H9 (cell line): ENCODE data around the gene PAK6. TPM values are rescaled to one million over a fixed set of nuclear protein-coding genes. Genes with fewer than 3 reads are reported as not detected.

Source experiments
- DNase-seq: peaks from one replicate; pipeline ENCODE4 v3.0.0-alpha.2; 2017
- H2AFZ ChIP-seq: one replicate; pipeline ENCODE4 v1.6.1; 2013; ENCODE audit warnings: mild to moderate bottlenecking, low read length, control low read depth, moderate library complexity
- H2AK5ac ChIP-seq: 2 replicates; pipeline ENCODE4 v1.6.1; 2013; ENCODE audit warnings: low read length, control low read depth, mixed read lengths; ENCODE audit not compliant: insufficient read length
- H2BK120ac ChIP-seq: one replicate; pipeline ENCODE4 v1.6.1; 2013; ENCODE audit warnings: low read depth, mild to moderate bottlenecking, low read length, control low read depth, inconsistent platforms; ENCODE audit not compliant: poor library complexity, severe bottlenecking
- H2BK12ac ChIP-seq: 2 replicates; pipeline ENCODE4 v1.6.1; 2013; ENCODE audit warnings: low read length, control low read depth, mixed read lengths, low read depth; ENCODE audit not compliant: insufficient read length
- H2BK15ac ChIP-seq: 2 replicates; pipeline ENCODE4 v1.6.1; 2013; ENCODE audit warnings: low read depth, low read length, control low read depth
- H2BK20ac ChIP-seq: one replicate; pipeline ENCODE4 v1.6.1; 2013; ENCODE audit warnings: low read depth, mild to moderate bottlenecking, low read length, control low read depth, inconsistent platforms; ENCODE audit not compliant: poor library complexity, severe bottlenecking
- H2BK5ac ChIP-seq: 2 replicates; pipeline ENCODE4 v1.6.1; 2013; ENCODE audit warnings: low read length, control low read depth, mixed read lengths; ENCODE audit not compliant: insufficient read length
- H3K14ac ChIP-seq: 2 replicates; pipeline ENCODE4 v1.6.1; 2013; ENCODE audit warnings: low read length, control low read depth; ENCODE audit not compliant: insufficient read depth
- H3K18ac ChIP-seq: 2 replicates; pipeline ENCODE4 v1.6.1; 2013; ENCODE audit warnings: low read depth, mild to moderate bottlenecking, mixed read lengths, low read length, control low read depth; ENCODE audit not compliant: insufficient read length
- H3K23ac ChIP-seq: 2 replicates; pipeline ENCODE4 v1.6.1; 2013; ENCODE audit warnings: low read length, control low read depth, mixed read lengths, low read depth; ENCODE audit not compliant: insufficient read length
- H3K23me2 ChIP-seq: 2 replicates; pipeline ENCODE4 v1.6.1; 2013; ENCODE audit warnings: low read depth, mild to moderate bottlenecking, mixed read lengths, low read length, control low read depth; ENCODE audit not compliant: insufficient read length, poor library complexity, severe bottlenecking
- H3K27ac ChIP-seq: 2 replicates; pipeline ENCODE4 v1.5.1; 2013; ENCODE audit warnings: low read length, control low read depth, mixed read lengths, low read depth; ENCODE audit not compliant: insufficient read length
- H3K27me3 ChIP-seq: 2 replicates; pipeline ENCODE4 v1.6.1; 2013; ENCODE audit warnings: low read length, control low read depth, inconsistent platforms; ENCODE audit not compliant: insufficient read depth
- H3K4ac ChIP-seq: 2 replicates; pipeline ENCODE4 v1.6.1; 2013; ENCODE audit warnings: low read depth, mild to moderate bottlenecking, control low read depth, inconsistent platforms, low read length, moderate library complexity
- H3K4me1 ChIP-seq: 2 replicates; pipeline ENCODE4 v1.6.1; 2013; ENCODE audit warnings: low read length, control low read depth, inconsistent platforms; ENCODE audit not compliant: insufficient read depth
- H3K4me2 ChIP-seq: 2 replicates; pipeline ENCODE4 v1.6.1; 2013; ENCODE audit warnings: low read length, control low read depth, mixed read lengths; ENCODE audit not compliant: insufficient read length, insufficient read depth
- H3K56ac ChIP-seq: 2 replicates; pipeline ENCODE4 v1.6.1; 2013; ENCODE audit warnings: low read depth, mild to moderate bottlenecking, mixed read lengths, low read length, control low read depth; ENCODE audit not compliant: insufficient read length
- H3K79me1 ChIP-seq: 2 replicates; pipeline ENCODE4 v1.6.1; 2013; ENCODE audit warnings: low read depth, mild to moderate bottlenecking, moderate library complexity, low read length, control low read depth, inconsistent platforms; ENCODE audit not compliant: insufficient read depth, poor library complexity, severe bottlenecking
- H3K79me2 ChIP-seq: 2 replicates; pipeline ENCODE4 v1.6.1; 2013; ENCODE audit warnings: low read length, control low read depth, inconsistent platforms; ENCODE audit not compliant: insufficient read depth
- H3K9ac ChIP-seq: 2 replicates; pipeline ENCODE4 v1.6.1; 2013; ENCODE audit warnings: low read length, control low read depth, mixed read lengths; ENCODE audit not compliant: insufficient read length; ENCODE audit errors: extremely low read depth
- H3K9me3 ChIP-seq: one replicate; pipeline ENCODE4 v1.6.1; 2013; ENCODE audit warnings: low read depth, low read length, inconsistent platforms; ENCODE audit not compliant: control insufficient read depth
- H3T11ph ChIP-seq: one replicate; pipeline ENCODE4 v1.6.1; 2013; ENCODE audit warnings: mild to moderate bottlenecking, low read length, control low read depth, inconsistent platforms
- H4K20me1 ChIP-seq: one replicate; pipeline ENCODE4 v1.6.1; 2013; ENCODE audit not compliant: control insufficient read depth, insufficient read length, insufficient read depth
- H4K5ac ChIP-seq: 2 replicates; pipeline ENCODE4 v1.6.1; 2013; ENCODE audit warnings: low read depth, mild to moderate bottlenecking, mixed read lengths, low read length, control low read depth; ENCODE audit not compliant: insufficient read length
- H4K8ac ChIP-seq: replicated peaks from 2 replicates; pipeline ENCODE4 v1.6.1; 2013; ENCODE audit warnings: low read length, control low read depth, mixed read lengths, low read depth; ENCODE audit not compliant: insufficient read length
- H4K91ac ChIP-seq: 2 replicates; pipeline ENCODE4 v1.6.1; 2013; ENCODE audit warnings: low read depth, mild to moderate bottlenecking, moderate library complexity, mixed read lengths, low read length, control low read depth; ENCODE audit not compliant: insufficient read length
- H3K27ac Mint-ChIP-seq, 3 experiments: 2 replicates in 2 of 3; 3 replicates in 1 of 3; pipeline ENCODE4 v1.8.0; 2020 to 2021; ENCODE audit warnings: mixed read lengths in 3 of 3, mild to moderate bottlenecking in 1 of 3, moderate library complexity in 1 of 3
- H3K27me3 Mint-ChIP-seq: 2 replicates; pipeline ENCODE4 v1.8.0; 2021; ENCODE audit warnings: low read depth, mild to moderate bottlenecking, moderate library complexity, mixed read lengths
- H3K36me3 Mint-ChIP-seq, 3 experiments: 2 replicates in 2 of 3; 3 replicates in 1 of 3; pipeline ENCODE4 v1.8.0; 2020 to 2021; ENCODE audit warnings: low read depth in 3 of 3, mixed read lengths in 3 of 3; ENCODE audit not compliant: insufficient read depth in 1 of 3
- H3K4me1 Mint-ChIP-seq, 2 experiments: 2 replicates each; pipeline ENCODE4 v1.8.0; 2020; ENCODE audit warnings: mixed read lengths in 2 of 2
- H3K4me3 Mint-ChIP-seq, 2 experiments: 2 replicates in 1 of 2; 3 replicates in 1 of 2; pipeline ENCODE4 v1.8.0; 2020 to 2021; ENCODE audit warnings: mild to moderate bottlenecking in 2 of 2, mixed read lengths in 2 of 2, moderate library complexity in 1 of 2
- H3K9me3 Mint-ChIP-seq, 2 experiments: 2 replicates in 1 of 2; 3 replicates in 1 of 2; pipeline ENCODE4 v1.8.0; 2020; ENCODE audit warnings: mild to moderate bottlenecking in 2 of 2, mixed read lengths in 2 of 2, moderate library complexity in 1 of 2
- WGBS: extraction: QIAGEN DNeasy Blood & Tissue Kit; methylation state at CpG from one replicate; pipeline ENCODE4 v1.1.7; 2013; ENCODE audit warnings: missing lambda C conversion rate, low lambda C conversion rate, mixed read lengths; ENCODE audit not compliant: insufficient read length; ENCODE audit errors: extremely low coverage; 5-methylcytosine and 5-hydroxymethylcytosine counted together
- total RNA-seq: library from RNA; stranded (reverse); gene quantifications from 2 replicates; pipeline ENCODE4 v1.2.1, GENCODE V29; 2021
- TF ChIP-seq, protein P1 (sequence below): fragments of 200-600 bp; sonication (generic); conservative IDR thresholded peaks from 3 replicates; pipeline ENCODE4 v1.8.0; 2021; ENCODE audit warnings: antibody characterized with exemption, mild to moderate bottlenecking

Gene PAK6
- total RNA-seq, 1 experiment from 2014 or later: 7.4 TPM

DNA sequence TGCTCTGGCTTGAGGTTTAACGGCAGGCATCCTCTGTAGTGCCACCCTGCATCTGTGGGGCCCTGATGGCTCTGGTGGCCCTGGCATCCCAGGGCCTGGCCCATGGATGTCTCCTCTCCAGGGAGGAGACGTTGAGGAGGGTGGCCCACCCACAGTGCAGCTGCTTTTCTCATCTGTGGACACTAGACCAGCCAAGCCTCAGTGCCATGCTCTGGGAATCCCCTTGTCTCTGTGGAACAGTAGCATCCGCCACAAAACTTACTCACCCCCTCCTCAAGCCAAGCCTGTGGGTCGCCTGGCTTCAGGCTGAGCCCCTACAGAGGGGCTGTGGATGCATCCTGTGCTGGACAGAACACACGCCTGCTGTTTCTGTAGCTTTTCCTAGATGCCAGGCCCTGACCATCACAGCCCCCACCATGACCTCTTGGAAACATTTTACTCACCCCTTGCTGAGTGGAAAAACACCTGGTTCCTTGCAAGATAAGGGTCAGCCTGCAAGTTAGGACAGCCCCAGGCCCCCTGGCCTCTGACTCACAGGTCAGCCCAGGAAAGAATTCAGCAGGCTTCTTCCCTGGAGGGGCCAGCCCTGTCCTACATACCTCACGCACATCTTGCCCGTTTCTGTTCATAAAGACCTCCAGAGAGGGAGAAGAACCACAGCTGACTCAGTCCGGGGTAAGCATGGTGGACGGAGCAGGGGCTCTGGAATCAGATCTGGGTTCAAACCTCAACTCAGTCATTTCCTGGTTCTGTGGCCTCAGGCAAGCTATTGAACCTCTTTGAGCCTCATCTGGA, 19.0 kb downstream of the PAK6 start:
- H3K4me3 Mint-ChIP-seq: no peak overlapping the region
- no peak for DNase-seq
- no peak overlapping the region for H2BK15ac ChIP-seq
- WGBS: no CpG with 5 or more reads among the region's 9 CpGs
- no peak overlapping the region for H3K27ac ChIP-seq
- no peak overlapping the region for H2BK12ac ChIP-seq
- no peak overlapping the region for H3K23ac ChIP-seq
- no peak overlapping the region for H3K14ac ChIP-seq
- H2AFZ ChIP-seq: no peak overlapping the region
- no peak overlapping the region for H2BK5ac ChIP-seq
- H3K4me1 Mint-ChIP-seq: peaks cover 24 to 25% of the 10 kb centered on the region in 2 experiments
- H3K9me3 Mint-ChIP-seq: no peaks in the 10 kb centered on the region; a peak in 1 of 5 replicates
- peaks cover 0 to 3% (median 2%) of the 10 kb centered on the region in 3 experiments; a peak in 2 of 7 replicates for H3K36me3 Mint-ChIP-seq
- no peak overlapping the region for H2BK20ac ChIP-seq
- no peak overlapping the region for H2AK5ac ChIP-seq
- no peak overlapping the region for H3K18ac ChIP-seq
- no peak overlapping the region for H3K4me2 ChIP-seq
- H4K91ac ChIP-seq: no peak overlapping the region
- H3K4ac ChIP-seq: no peak overlapping the region
- H3K27ac Mint-ChIP-seq: peak overlapping the region in 1 of 3 experiments; percentile 85; a peak in 4 of 7 replicates
- H3T11ph ChIP-seq: no peak overlapping the region
- H4K20me1 ChIP-seq: no peaks in the 10 kb centered on the region
- H3K23me2 ChIP-seq: no peaks in the 10 kb centered on the region
- TF ChIP-seq, protein P1, sequence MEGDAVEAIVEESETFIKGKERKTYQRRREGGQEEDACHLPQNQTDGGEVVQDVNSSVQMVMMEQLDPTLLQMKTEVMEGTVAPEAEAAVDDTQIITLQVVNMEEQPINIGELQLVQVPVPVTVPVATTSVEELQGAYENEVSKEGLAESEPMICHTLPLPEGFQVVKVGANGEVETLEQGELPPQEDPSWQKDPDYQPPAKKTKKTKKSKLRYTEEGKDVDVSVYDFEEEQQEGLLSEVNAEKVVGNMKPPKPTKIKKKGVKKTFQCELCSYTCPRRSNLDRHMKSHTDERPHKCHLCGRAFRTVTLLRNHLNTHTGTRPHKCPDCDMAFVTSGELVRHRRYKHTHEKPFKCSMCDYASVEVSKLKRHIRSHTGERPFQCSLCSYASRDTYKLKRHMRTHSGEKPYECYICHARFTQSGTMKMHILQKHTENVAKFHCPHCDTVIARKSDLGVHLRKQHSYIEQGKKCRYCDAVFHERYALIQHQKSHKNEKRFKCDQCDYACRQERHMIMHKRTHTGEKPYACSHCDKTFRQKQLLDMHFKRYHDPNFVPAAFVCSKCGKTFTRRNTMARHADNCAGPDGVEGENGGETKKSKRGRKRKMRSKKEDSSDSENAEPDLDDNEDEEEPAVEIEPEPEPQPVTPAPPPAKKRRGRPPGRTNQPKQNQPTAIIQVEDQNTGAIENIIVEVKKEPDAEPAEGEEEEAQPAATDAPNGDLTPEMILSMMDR: no peak
- H3K27me3 Mint-ChIP-seq: peaks cover 20% of the 10 kb centered on the region
- no peak overlapping the region for H2BK120ac ChIP-seq
- no peak overlapping the region for H3K9ac ChIP-seq
- H3K56ac ChIP-seq: no peak overlapping the region
- H3K79me1 ChIP-seq: no peaks in the 10 kb centered on the region
- peaks cover 9% of the 10 kb centered on the region; the same call in 1 of the 2 replicates for H3K27me3 ChIP-seq
- H4K8ac ChIP-seq: no peak overlapping the region
- no peaks in the 10 kb centered on the region for H3K9me3 ChIP-seq
- no peak overlapping the region for H4K5ac ChIP-seq
- peaks cover 4% of the 10 kb centered on the region; the same call in 1 of the 2 replicates for H3K4me1 ChIP-seq
- no peaks in the 10 kb centered on the region for H3K79me2 ChIP-seq
